Body of pancreas (tissue), 4 donors: Measurements from ENCODE around the gene MTA3.

ENCODE experiments used
- CTCF ChIP-seq, 7 experiments: fragments of 450-650 bp in 4 of 7; fragments of 200-600 bp in 3 of 7; sonication (generic) in 3 of 7; IDR thresholded peaks; one replicate each; pipeline ENCODE4 v1.5.1; 2016 to 2019; ENCODE audit warnings: antibody characterized with exemption in 7 of 7
- POLR2A ChIP-seq, 3 donors: fragments of 450-650 bp; IDR thresholded peaks; one replicate each; pipeline ENCODE4 v1.6.1; 2016; ENCODE audit warnings: antibody characterized with exemption in 3 of 3, mild to moderate bottlenecking in 2 of 3

- TF ChIP-seq CTCF (IDR thresholded peaks at IDR 0.05) (no peak), POLR2A (IDR thresholded peaks at IDR 0.05) (no peak)
Observed at GRCh38 chr2:42651057-42651456, 82.6 kb downstream of the MTA3 start.
